NCI-H748 treated with DMSO at 0.1 percent for 48 hours (cell line): ENCODE results near the gene ALG6.
"Not testable (repeated sequence)": the region's sequence is repeated elsewhere in the genome, so short reads cannot be mapped to it uniquely, and the experiment has no call there.

Source experiments
- DNase-seq: peaks from one replicate; lab custom pipeline; 2025; lab: John Stamatoyannopoulos, UW

Gene ALG6

GRCh38 chr1:63328781-63329180 is 38.6 kb upstream of the ALG6 start:
- no peak for DNase-seq

GRCh38 chr1:63329621-63330330 is 37.7 kb upstream of the ALG6 start:
- no peak for DNase-seq

- DNase-seq, result no peak
Observed at GRCh38 chr1:63330331-63330916, 37.0 kb upstream of the ALG6 start.

DNA sequence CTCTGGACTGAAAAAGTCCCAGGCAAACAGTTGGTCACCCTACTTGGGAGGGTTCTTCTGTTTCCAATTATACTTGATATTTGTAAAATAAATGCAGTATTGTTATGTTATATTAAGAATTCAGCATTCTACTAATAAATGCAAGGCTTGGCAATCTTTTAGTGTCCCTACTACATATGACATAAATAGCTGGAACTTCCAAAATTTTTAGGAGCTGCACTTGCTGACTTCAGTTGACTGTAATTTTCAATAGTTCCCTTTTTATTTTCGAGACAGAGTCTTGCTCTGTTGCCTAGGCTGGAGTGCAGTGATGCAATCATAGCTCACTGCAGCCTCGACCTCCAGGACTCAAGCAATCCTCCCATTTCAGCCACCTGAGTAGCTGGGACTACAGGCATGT is 25.0 kb upstream of the ALG6 start:
- DNase-seq, result no peak

DNA sequence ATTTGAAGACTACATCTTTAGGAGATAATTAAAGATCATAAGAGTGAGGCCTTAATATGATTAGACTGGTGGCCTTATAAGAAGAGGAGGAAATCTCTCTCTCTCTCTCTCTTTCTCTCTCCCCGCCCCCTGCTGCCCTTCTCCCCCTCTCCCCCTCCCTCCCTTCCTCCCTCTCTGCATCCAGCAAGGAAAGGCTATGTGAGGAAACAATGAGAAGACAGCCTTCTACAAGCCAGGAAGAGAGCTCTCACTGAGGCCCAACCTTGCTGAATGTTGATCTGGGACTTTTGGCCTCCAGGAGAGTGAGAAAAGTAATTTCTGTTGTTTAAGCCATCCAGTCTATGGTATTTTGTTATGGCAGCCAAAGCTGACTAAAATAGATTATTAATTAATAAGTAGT is 23.5 kb upstream of the ALG6 start:
- DNase-seq, result no peak

DNA sequence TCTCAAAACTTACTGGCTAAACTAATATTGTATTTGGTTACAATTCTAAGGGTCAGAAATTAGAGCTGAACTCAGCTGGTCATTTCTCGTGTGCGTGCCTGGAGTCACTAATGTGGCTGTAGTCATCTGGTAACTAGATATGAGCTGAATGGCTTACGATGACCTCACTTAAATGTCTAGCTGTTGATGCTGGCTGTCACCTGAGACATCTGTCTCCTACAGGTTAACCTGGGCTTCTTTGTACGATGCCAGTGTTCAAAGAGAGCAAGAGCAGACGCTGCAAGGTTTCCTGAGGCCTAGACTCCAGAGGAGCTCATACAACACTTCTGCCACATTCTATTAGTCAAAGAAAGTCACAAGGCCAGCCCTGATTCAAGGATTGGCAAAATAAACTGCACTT is 17.1 kb upstream of the ALG6 start:
- no peak for DNase-seq

GRCh38 chr1:63352736-63353135 is 14.7 kb upstream of the ALG6 start:
- no peak for DNase-seq

DNA sequence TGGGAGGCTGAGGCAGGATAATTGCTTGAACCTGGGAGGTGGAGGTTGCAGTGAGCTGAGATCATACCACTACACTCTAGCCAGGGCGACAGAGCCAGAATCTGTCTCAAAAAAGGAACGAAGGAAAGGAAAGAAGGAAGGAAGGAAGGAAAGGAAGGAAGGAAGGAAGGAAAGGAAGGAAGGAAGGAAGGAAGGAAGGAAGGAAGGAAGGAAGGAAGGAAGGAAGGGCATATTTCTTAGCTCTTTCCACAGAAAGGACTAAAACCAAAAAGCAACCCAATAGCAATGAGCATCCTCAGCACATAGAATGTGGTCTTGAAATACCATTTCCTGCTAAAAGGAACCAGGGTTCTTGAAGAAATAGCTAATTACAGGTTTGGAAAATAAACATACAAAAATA is 11.2 kb upstream of the ALG6 start:
- not testable (repeated sequence) for DNase-seq

DNA sequence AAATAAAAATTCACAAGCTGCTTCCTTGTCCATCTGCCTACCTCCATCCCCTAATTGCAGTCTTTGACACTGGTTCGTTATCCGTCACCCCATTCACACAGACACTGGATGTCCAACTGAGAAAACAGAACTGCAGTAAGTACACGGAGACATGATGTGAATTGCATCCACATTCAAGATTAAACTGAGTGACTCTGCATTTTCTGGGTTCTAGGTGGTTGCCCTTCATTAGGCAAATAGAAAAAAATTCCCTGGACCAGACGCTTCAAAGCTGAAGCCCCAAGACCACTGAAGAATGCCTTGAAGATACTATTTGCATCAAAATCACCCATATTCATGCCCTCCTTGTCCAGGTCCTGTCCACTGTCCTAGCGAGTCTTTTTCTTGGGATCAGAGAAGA is 7.9 kb upstream of the ALG6 start:
- DNase-seq, result no peak

- DNase-seq, result no peak
Observed at GRCh38 chr1:63362073-63362472, 5.4 kb upstream of the ALG6 start.

DNA sequence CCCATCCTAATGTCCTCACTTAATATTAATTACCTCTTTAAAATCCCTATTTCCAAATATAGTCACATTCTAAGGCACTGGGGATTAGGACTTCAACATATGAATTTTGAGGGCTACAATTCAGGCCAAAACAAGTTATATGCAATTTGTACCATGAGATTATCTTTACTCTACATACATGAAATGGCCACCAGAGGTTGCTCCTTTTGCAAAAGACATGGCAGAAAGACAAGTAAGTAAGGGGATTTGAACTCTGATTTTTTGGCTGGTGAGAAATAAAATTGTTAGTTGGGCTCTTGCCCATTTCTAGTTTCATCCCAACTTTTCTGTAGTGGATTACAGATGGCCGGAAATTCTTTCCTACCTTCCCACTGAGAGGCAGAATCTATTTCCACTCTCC is 4.8 kb upstream of the ALG6 start:
- DNase-seq, result no peak

DNA sequence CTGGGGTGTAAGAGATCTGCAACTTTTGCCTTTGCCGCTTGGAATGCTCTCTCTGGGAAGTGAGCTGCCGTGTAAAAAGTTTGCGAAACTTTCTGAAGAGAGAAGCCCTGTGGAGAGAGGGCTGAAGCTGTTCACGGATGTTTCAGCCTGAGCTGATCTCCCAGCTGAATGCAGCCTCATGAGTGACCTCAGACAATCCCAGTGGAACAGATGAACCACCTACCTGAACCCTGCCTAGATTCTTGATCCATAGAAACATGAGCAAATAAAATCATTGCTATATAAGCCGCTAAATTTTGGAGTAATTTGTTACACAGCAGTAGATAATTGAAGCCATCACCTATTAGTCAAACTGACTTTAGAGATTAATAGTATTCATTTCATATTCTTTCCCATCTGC is 4.4 kb upstream of the ALG6 start:
- no peak for DNase-seq

DNA sequence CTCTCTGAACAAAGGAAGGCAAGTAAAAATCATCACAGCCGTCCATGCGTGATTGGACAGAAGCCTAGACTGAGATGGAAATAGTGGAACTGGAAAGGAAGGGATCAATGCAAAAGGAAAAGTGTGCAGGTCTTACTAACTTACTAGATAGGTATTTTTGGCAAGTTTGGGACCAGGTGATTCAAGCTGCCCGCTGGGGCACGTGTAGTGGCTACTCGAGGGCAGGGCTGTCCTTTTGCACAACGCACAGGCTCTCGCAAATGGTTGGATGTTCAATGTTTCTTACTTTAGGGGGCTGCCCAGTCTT is 566 bp upstream of the ALG6 start:
- DNase-seq, result no peak

DNA sequence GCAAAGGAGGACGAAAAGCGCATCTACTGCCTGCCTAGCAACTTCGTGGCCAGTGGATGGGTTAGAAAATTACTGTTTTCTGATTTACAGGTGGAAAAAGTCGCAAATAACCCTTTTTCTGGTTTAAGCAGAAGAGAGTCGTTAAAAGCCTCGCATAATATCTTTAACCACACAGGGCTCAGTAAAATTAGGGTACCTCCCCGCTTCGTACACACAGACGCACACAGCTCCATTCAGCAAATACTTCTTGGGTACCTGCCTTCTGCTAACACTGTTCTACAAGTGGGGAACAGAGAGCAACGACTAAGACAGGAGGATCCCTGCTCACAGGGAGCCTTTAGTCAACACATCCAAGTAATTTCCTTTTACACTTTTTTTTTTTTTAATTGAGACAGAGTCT is 704 bp downstream of the ALG6 start:
- no peak for DNase-seq

DNA sequence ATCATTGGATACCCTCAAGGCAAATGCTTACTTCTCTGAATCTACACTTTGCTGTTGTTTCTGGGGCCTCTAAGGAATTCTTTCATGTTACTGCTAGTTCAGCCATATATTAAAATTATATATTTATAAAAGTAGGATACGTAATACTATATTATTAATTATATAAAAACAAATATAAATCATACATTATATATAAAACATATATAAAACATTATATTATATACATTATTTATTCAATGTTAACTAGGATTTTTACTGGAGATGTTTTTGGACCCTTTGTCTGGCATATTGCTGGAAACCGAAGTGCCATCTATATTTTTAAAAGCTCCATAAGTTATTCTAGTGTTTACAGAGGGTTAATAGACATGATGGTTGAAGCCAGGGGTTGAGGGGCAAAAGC is 12.2 kb downstream of the ALG6 start:
- DNase-seq, result no peak

GRCh38 chr1:63381741-63382140 is 14.3 kb downstream of the ALG6 start:
- DNase-seq, result no peak

DNA sequence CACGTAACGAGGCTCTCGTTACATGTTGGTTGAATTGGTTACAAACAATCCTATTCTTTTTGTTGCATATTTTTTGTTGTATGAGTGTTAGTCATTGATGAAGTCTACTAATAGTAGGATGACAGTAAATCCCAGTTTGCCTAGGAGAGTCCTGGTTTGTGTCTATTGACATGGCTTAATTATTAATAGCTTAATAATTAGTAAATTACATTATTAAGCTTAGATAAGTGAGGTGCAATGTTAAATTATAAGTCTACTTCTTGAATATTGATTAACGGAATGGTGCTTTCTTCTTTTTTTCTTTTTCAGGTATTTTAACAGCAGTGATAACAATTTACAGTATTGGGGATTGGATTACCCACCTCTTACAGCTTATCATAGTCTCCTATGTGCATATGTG is 34.5 kb downstream of the ALG6 start:
- no peak for DNase-seq

- no peak for DNase-seq
Observed at GRCh38 chr1:63403386-63403785, 36.0 kb downstream of the ALG6 start.

- DNase-seq, result no peak
Observed at GRCh38 chr1:63405021-63405420, 37.6 kb downstream of the ALG6 start.

- DNase-seq, result no peak
Observed at GRCh38 chr1:63405987-63406386, 38.6 kb downstream of the ALG6 start.

DNA sequence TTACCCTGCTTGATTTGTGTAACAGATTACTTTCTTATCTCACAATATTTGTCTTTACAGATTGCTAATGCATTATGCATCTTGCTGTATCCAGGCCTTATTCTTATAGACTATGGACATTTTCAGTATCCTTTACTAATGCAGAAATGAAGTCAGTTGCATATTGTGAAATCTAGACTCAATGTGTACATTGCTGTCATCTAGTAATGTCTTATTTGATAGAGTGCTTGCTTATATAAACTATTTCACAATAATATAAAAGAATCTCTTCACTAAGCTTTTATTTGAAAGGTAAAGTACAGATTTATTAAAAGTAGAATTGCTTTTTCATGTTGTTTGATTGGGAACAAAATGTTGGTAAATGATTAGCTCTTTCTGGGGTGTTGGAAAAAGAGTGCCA is 39.6 kb downstream of the ALG6 start:
- no peak for DNase-seq

- DNase-seq, result no peak
Observed at GRCh38 chr1:63408331-63408730, 40.9 kb downstream of the ALG6 start.

- no peak for DNase-seq
Observed at GRCh38 chr1:63411066-63411465, 43.6 kb downstream of the ALG6 start.

GRCh38 chr1:63413394-63413793 is 46.0 kb downstream of the ALG6 start:
- DNase-seq, result no peak
